DMS 273 treated with DMSO at 0.1 percent for 48 hours (cell line): ENCODE measurements around the gene FGF18.

Experiments used
- DNase-seq: peaks from one replicate; lab custom pipeline; 2025; lab: John Stamatoyannopoulos, UW

FGF18 gene

DNA sequence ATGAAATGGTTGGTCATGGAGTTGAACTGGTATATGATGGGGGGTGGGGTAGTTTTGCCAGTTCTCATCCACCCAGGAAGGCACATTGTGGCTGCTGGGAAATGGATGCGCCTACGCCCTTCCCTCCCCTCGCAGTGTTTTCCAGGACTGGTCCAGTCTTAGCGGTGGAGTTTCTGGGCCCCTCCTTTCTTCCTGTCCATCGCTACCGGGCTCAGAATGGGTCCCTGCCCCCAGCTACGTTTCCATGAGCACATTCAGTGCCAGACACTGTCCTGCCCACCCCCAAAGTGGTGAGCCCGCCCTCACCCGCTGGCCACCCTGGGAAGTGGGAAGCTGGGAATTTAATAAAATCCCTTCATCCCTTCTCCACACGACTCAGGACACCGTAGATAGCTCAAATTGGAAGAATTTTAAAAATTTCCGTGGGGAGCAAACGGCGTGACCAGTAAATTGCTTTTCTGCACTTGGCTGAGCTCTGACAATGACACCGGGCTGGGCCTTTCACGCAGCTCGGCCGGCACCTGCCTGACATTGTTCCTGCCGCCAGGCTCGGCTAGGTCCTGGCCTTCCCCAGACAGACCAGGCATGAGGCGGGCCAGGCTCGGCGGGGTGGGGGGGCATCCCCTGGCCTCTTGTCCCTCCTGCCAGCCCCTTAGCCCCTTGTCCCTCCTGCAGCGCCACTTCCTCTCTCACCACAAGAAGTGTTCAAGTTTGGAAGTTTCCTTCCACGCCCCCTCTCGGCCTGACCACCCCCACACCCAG lies 3.6 kb downstream of the FGF18 start:
- DNase-seq: no peak

GRCh38 chr5:171424726-171425125 lies 5.3 kb downstream of the FGF18 start:
- DNase-seq: no peak

GRCh38 chr5:171425596-171426244 lies 6.3 kb downstream of the FGF18 start:
- DNase-seq: no peak

- no peak for DNase-seq
These were observed 6.8 kb downstream of the FGF18 start for GRCh38 chr5:171426266-171426665.

DNA sequence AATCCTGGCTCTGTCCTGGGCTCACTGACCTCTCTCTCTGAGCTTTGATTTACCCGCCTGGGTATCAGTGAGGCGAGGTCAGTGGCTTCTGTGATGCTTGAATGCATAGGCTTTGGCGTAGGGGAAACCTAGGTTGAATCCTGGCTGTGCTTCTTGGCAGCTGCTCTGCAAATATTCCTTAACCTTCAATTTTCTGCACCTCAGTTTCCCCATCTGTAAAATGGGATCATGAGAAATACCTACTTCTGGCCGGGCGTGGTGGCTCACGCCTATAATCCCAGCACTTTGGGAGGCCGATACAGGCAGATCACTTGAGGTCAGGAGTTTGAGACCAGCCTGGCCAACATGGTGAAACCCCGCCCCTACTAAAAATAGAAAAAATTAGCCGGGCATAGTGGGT lies 7.2 kb downstream of the FGF18 start:
- DNase-seq: no peak

DNA sequence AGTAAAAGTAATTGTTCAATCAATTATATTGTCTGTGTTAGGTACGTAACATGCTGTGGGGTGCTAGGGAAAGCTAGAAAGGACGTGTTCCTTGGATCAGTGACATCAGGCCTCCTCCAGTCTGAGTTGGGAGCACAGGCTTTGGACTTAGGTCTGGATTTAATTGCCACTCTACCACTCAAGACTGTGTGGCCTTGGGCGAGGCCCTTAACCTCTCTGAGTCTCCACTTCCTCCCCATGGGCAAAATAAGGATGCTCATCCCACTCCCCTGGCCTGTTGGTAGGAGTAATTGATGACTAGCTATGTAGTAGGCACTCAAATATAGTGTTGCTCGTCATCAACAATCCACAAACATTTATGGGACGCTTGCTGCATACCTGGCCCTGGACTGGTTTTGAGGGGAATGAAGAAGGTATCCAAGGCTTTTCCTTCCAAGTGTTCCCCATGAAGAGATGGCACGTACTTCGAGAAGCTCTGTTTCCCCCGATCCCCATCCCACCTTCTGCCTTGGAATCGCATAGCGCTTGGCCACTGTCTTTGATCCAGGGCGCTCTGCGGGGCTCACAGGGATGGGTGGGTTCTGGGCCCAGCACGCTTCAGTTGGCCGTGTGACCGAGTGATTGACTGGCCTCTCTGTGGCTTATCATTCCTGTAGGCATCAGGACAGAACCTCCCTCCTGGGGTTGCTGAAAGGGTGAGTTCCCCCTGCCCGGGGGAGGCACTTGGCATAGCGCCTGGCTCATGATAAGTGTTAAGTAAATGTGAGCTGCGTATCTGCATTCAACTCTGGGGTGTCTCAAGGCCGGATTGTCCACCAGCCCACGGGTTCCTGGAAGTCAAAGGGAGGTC lies 8.1 kb downstream of the FGF18 start:
- no peak for DNase-seq

DNA sequence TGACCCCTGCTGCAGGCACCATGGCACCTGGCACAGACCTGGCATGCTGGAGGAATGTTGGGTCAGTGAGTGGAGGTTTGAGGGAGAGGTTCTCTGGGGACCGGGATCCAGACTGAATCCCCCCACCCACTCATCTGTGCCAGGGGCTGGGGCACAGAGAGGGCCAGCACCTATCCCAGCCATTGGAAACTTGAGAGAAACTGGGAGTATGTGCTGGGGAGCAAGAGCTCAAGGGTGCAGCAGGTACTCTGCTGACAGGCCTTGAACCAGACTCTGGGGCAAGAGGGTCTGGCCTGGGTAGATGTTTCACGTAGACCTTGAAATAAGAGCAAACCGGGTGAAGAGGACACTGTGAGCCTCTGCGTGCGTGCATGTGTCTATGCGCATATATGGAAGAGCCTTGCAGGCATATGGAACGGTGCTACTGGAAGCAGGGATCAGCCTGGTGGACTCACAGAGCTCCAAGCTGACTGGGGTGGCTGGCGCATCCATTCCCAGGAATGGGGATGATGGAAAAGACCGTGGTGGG lies 8.8 kb downstream of the FGF18 start:
- DNase-seq: no peak

- no peak for DNase-seq
These were observed 9.5 kb downstream of the FGF18 start for GRCh38 chr5:171428809-171429542.

DNA sequence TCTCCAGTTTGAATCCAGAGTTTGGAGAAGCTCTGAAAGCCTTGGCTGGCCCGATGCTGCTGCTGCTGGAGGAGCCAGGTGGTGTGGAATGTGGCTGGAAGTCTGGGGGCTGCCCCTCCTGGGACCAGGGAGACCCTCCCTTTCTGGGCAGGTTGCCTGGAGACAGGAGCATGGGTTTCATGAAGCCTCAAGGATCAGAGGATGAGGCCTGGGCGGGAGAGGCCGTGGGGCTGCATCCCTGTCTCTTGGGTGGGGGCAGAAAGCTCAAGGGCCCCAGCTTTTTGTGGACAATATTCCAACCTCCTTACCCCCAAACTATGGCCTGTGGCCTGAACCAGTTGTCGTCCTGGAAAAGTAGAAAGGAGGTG lies 10.1 kb downstream of the FGF18 start:
- DNase-seq: no peak

GRCh38 chr5:171431251-171431777 lies 11.9 kb downstream of the FGF18 start:
- DNase-seq: no peak

DNA sequence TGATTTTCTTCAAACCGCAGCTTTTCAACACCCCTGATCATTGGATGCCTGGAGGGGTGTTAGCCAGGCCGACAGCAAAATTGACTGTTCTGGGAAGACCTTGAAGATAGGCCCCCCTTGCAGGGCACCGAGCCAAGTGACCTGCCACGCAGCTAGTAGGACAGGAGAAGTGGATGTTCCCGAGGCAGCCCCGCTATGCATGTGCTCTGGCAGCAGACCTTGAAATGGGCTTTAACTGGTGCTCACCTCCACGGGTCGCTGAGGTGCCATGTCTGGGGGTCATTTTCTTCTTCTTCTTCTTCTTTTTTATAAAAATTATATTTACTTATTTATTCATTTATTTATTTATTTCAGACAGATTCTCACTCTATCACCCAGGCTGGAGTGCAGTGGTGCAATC lies 12.6 kb downstream of the FGF18 start:
- DNase-seq: no peak

GRCh38 chr5:171432583-171433351 lies 13.3 kb downstream of the FGF18 start:
- DNase-seq: no peak

DNA sequence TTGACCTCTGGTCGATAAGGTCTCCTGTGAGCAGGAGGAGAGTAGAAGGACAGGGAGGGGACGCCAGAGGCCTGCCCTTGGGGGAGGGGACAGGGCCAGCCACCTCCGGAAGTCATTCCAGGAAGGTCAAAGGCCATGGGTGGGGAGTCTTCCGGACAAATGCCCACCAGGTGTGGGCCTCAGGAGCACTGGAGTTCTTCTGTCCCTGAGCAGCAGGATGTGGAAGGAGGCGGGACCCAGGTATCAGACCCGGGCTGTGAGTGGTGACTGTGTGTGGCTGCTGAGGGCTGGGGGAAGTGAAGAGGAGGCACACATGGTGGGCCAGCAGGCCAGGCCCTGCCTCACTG lies 13.9 kb downstream of the FGF18 start:
- DNase-seq: no peak

GRCh38 chr5:171433982-171434676 lies 14.7 kb downstream of the FGF18 start:
- no peak for DNase-seq

DNA sequence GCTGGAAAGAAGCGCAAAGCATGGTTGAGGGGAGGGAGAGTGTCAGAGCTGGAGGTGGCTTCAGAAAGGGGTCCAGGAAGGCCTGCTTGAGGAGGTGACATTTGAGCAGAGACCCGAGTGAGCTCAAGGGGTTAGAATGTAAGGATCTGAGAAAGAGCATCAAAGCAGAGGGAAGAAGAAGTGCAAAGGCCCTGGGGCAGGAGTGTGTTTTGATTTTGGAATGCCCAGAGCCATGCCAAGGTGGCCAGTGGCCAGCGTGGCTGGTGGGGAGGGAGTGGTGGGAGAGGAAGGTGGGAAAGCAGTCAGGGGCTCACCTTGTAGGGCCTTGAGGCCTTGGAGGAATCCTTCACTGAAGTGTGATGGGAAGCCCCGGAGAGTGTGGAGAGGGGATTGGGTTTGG lies 15.4 kb downstream of the FGF18 start:
- no peak for DNase-seq

DNA sequence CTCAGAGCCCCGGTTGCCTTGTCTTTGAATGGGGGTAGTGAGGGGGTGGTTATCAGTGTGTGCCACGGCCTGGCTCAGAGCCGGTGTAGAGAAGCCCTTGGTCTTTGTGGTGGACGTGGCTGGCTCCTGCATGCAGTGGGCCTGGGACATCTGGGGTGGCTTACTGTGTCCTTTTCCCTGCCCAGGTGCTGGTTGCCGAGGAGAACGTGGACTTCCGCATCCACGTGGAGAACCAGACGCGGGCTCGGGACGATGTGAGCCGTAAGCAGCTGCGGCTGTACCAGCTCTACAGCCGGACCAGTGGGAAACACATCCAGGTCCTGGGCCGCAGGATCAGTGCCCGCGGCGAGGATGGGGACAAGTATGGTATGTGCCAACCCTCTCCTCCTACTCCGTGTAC lies 16.5 kb downstream of the FGF18 start:
- DNase-seq: no peak

DNA sequence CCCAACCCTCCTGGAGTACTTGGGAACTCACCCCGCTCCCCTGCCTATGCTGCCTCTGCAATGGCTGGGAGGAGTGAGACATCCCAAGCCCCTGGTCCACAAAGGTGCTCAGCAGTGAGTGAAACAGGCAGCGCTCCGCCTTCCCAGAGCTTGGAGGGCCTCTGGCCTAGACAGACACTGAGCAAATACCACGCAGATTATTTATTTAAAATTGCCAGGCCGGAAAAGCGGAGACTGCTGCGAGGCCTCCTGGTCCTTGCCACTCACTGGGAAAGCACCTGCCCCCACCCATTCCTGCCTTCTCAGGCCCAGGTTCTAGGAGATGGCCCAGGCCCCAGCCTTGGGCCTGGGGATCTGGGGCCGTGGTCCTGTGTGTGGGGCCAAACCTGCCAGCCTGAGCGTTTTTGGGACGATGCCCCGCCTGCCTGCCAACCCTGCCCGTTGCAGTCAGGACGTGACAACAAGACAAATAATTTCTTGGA lies 17.4 kb downstream of the FGF18 start:
- no peak for DNase-seq

DNA sequence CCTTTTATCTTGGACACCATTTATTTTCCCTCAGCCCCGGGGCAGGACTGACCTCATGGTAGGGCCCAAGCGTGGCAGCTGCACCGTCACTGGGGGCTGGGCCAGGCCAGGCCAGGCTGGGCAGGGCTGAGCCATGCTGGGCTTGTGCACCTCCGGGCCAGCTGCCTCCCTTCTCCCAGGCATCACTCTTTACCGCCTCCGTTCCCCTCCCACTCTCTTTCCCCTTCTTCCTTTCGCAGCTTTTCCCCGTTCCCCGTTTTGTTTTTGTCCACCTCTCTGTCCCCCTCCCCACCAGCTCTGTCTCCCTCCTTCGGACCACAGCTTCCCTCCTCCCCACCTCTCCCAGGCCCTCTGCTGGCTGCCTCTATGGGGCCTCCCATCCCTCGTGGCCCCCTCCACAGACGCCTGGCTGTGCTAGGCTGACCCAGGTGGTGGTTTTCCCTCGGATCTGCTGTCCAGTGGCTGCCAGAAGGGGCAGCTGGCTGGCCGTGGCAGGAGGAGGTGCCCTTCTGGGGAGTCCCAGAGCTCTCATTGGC lies 17.9 kb downstream of the FGF18 start:
- DNase-seq: peak; percentile 18

GRCh38 chr5:171438738-171439137 lies 19.3 kb downstream of the FGF18 start:
- no peak for DNase-seq

GRCh38 chr5:171441246-171441791 lies 21.9 kb downstream of the FGF18 start:
- no peak for DNase-seq
